Ascending aorta (tissue), 2 donors: ENCODE data around the gene NFU1. TPM values are rescaled to one million over a fixed set of nuclear protein-coding genes. Genes with fewer than 3 reads are reported as not detected.

Source experiments
- DNase-seq, 2 donors: peaks; one replicate each; pipeline ENCODE4 v3.0.0-alpha.2; 2019; ENCODE audit warnings: low spot score in 2 of 2
- H3K27ac ChIP-seq, 2 donors: fragments of 200-600 bp; sonication (generic); one replicate each; pipeline ENCODE4 v1.5.1; 2016 to 2017; ENCODE audit warnings: mild to moderate bottlenecking in 1 of 2
- H3K27me3 ChIP-seq: fragments of 200-600 bp; sonication (generic); one replicate; pipeline ENCODE4 v1.5.1; 2017
- H3K36me3 ChIP-seq, 2 donors: fragments of 200-600 bp; sonication (generic); one replicate each; pipeline ENCODE4 v1.5.1; 2016
- H3K4me1 ChIP-seq, 2 donors: fragments of 200-600 bp; sonication (generic); one replicate each; pipeline ENCODE4 v1.5.1; 2016 to 2017; ENCODE audit warnings: mild to moderate bottlenecking in 1 of 2
- H3K4me3 ChIP-seq, 2 donors: fragments of 200-600 bp; sonication (generic); one replicate each; pipeline ENCODE4 v1.5.1; 2016 to 2017; ENCODE audit warnings: mild to moderate bottlenecking in 1 of 2
- H3K9me3 ChIP-seq, 2 donors: fragments of 200-600 bp; sonication (generic); one replicate each; pipeline ENCODE4 v1.5.1; 2016
- intact Hi-C: fragments of 100-400 bp; cut with DNase I; formaldehyde crosslinking; loops from one replicate; pipeline ENCODE4 v1.15.1; 2023
- total RNA-seq: library from RNA; depleted of rRNA; stranded (reverse); fragments of >200 nt; gene quantifications from one replicate; pipeline ENCODE4 v1.1.0, GENCODE V29; 2016
- TF ChIP-seq, protein P1 (sequence below), 3 experiments: fragments of 200-600 bp in 2 of 3; fragments of 450-650 bp in 1 of 3; sonication (generic) in 2 of 3; IDR thresholded peaks; one replicate each; pipeline ENCODE4 v1.5.1; 2016 to 2019; ENCODE audit warnings: antibody characterized with exemption in 3 of 3, mild to moderate bottlenecking in 1 of 3, moderate library complexity in 1 of 3

NFU1 gene
- total RNA-seq, 1 donor from 2014 or later: 49.4 TPM

DNA sequence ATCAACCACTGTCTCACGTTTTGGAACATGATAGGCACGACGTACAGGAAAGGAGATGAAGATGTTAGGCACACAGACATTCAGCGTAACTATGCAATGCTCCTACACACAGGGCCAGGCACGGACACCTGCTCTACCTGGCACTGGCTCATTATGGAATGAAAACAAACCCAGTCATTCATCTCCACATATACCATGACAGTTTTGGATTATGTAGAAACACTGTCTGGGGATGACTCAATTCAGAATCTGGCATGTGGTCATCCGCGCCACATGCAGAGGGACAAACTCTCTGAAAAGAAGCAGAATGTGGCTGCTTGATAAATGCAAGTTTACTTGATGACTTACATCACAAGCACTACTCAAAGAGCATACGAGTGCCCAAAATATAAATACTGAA is 29.5 kb upstream of the NFU1 start:
- Histone ChIP-seq H3K27me3 (no peaks in the 10 kb centered on the region), H3K4me1 (no peaks in the 10 kb centered on the region), H3K27ac (no peak overlapping the region), H3K9me3 (no peaks in the 10 kb centered on the region), H3K36me3 (peaks cover 12% of the 10 kb centered on the region in 2 donors), H3K4me3 (no peak overlapping the region)
- TF ChIP-seq, protein P1, sequence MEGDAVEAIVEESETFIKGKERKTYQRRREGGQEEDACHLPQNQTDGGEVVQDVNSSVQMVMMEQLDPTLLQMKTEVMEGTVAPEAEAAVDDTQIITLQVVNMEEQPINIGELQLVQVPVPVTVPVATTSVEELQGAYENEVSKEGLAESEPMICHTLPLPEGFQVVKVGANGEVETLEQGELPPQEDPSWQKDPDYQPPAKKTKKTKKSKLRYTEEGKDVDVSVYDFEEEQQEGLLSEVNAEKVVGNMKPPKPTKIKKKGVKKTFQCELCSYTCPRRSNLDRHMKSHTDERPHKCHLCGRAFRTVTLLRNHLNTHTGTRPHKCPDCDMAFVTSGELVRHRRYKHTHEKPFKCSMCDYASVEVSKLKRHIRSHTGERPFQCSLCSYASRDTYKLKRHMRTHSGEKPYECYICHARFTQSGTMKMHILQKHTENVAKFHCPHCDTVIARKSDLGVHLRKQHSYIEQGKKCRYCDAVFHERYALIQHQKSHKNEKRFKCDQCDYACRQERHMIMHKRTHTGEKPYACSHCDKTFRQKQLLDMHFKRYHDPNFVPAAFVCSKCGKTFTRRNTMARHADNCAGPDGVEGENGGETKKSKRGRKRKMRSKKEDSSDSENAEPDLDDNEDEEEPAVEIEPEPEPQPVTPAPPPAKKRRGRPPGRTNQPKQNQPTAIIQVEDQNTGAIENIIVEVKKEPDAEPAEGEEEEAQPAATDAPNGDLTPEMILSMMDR (IDR thresholded peaks at IDR 0.05): no peak
- intact Hi-C loops: no loop called here
- DNase-seq: no peak

GRCh38 chr2:69465513-69466456 is 28.6 kb upstream of the NFU1 start:
- Histone ChIP-seq H3K36me3 (peaks cover 12 to 16% of the 10 kb centered on the region in 2 donors), H3K27me3 (no peaks in the 10 kb centered on the region), H3K9me3 (no peaks in the 10 kb centered on the region), H3K4me1 (no peaks in the 10 kb centered on the region), H3K27ac (peak overlapping the region in 1 of 2 donors; percentile 21), H3K4me3 (no peak overlapping the region)
- DNase-seq: peak in 1 of 2 donors; percentile 67
- intact Hi-C loops: no loop called here
- TF ChIP-seq, protein P1 (IDR thresholded peaks at IDR 0.05): no peak

DNA sequence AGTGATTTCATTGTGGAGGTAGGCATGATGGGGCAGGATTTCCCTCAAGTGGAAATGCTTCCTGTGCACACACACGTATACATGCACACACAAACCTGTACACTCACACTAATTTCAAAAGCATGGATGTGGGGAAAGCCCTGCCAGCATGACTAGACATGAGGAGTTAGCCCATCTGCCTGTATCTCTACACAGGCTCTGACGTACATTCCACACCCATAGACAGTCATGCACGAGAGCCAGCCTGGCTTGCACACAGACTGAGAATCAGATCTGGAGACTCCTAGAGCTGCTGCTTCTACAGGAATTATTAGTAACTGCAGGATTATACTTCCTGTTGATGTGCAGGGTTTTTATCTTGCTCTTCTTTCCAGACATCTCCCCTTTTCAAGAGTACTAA is 27.3 kb upstream of the NFU1 start:
- Histone ChIP-seq H3K9me3 (no peaks in the 10 kb centered on the region), H3K27me3 (no peaks in the 10 kb centered on the region), H3K27ac (no peak overlapping the region), H3K4me3 (no peak overlapping the region), H3K36me3 (peaks cover 12 to 18% of the 10 kb centered on the region in 2 donors), H3K4me1 (no peaks in the 10 kb centered on the region)
- intact Hi-C loops: no loop called here
- peak in 1 of 2 donors; percentile 70 for DNase-seq
- TF ChIP-seq, protein P1 (IDR thresholded peaks at IDR 0.05): no peak

DNA sequence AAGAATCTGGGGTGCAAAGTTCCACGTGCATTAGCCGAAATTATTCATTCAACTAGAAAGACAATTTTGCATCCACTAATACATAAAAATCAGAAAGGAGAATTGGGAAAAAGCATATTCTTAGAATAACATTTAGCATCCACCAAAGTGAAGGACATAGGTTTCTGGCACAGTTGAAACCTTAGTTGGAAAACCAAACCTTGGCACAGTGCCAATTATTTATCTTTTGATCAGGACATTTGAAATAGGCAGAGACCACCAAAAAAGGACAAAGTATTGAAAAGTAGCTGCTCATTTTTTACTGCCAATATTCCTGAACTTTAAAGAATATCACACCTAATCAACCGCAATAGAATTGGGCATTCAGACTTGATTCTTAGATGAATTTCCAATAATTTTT is 25.5 kb upstream of the NFU1 start:
- intact Hi-C loops: no loop called here
- Histone ChIP-seq H3K9me3 (no peaks in the 10 kb centered on the region), H3K27me3 (no peaks in the 10 kb centered on the region), H3K4me1 (no peaks in the 10 kb centered on the region), H3K27ac (no peak overlapping the region), H3K4me3 (no peak overlapping the region), H3K36me3 (peaks cover 12 to 18% of the 10 kb centered on the region in 2 donors)
- TF ChIP-seq, protein P1 (IDR thresholded peaks at IDR 0.05): no peak
- DNase-seq: no peak

- Histone ChIP-seq H3K9me3 (no peaks in the 10 kb centered on the region), H3K27ac (no peak overlapping the region), H3K27me3 (no peaks in the 10 kb centered on the region), H3K4me3 (no peak overlapping the region), H3K4me1 (no peaks in the 10 kb centered on the region), H3K36me3 (peaks cover 12 to 18% of the 10 kb centered on the region in 2 donors)
- TF ChIP-seq, protein P1 (IDR thresholded peaks at IDR 0.05): no peak
- intact Hi-C loops: no loop called here
- DNase-seq: no peak
Measured at GRCh38 chr2:69461404-69461803, 24.2 kb upstream of the NFU1 start.
